ENCODE results near the gene DACT1. TPM values are rescaled to one million over a fixed set of nuclear protein-coding genes. Genes with fewer than 3 reads are reported as not detected.

DACT1 gene
- total and polyA plus RNA-seq, 7 donors = 1.8 to 21.2 (median 5.9) TPM

DNA sequence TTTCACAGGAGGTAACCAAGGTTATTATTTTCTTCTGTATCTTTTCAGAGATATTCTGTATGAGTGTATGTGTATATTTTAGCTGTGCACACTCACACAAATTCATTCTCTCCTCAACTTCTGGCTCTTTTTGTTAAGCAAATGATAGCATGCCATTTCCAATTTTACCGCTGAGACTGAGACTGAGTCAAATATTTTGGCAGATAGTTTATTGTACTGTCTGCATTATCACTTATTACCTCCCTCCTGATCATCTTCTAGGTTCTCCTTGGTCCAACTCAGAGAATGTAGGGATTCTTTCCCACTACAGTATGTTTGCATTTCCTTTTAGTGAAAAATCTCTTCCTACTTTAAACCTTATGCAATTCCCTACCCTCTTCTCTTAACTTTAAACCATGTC lies 33.3 kb downstream of the DACT1 start:
- H3K9me3 ChIP-seq = no peaks in the 10 kb centered on the region
- H3K36me3 ChIP-seq = no peaks in the 10 kb centered on the region
- H3K4me3 ChIP-seq = no peak overlapping the region
- DNase-seq = no peak
- H3K4me1 ChIP-seq = no peaks in the 10 kb centered on the region
- TF ChIP-seq POLR2A (IDR thresholded peaks at IDR 0.05) = no peak
- no peak for TF ChIP-seq POLR2AphosphoS5 (IDR thresholded peaks at IDR 0.05)
- TF ChIP-seq, protein P1, sequence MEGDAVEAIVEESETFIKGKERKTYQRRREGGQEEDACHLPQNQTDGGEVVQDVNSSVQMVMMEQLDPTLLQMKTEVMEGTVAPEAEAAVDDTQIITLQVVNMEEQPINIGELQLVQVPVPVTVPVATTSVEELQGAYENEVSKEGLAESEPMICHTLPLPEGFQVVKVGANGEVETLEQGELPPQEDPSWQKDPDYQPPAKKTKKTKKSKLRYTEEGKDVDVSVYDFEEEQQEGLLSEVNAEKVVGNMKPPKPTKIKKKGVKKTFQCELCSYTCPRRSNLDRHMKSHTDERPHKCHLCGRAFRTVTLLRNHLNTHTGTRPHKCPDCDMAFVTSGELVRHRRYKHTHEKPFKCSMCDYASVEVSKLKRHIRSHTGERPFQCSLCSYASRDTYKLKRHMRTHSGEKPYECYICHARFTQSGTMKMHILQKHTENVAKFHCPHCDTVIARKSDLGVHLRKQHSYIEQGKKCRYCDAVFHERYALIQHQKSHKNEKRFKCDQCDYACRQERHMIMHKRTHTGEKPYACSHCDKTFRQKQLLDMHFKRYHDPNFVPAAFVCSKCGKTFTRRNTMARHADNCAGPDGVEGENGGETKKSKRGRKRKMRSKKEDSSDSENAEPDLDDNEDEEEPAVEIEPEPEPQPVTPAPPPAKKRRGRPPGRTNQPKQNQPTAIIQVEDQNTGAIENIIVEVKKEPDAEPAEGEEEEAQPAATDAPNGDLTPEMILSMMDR (IDR thresholded peaks at IDR 0.05) = no peak
- no peak for TF ChIP-seq EP300 (IDR thresholded peaks at IDR 0.05)
- H3K27ac ChIP-seq = no peak overlapping the region
- H3K27me3 ChIP-seq = no peaks in the 10 kb centered on the region
- WGBS, 2 donors = 91 to 94% methylated on average over 1 of the region's 1 CpG
- intact Hi-C loops (cut with DNase I) = no loop called here

DNA sequence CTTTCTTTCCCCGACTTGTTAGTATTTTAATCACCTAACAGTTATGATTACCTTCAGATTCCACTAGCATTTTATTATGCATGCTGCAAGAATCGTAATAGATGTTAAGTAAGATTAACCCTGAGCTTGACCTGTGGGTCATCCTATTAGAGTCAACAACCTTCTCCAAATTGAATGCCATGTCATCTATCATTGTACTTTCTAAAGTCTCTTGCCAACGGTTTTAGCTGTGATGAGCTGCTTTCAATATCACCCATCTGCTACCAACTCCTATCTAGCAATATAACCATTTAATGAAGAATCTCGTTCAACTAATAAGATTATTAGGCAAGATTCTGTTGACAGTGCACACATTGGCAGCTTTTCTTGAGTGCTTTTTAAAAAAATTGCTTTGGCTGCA lies 33.7 kb downstream of the DACT1 start:
- no peak for TF ChIP-seq EP300 (IDR thresholded peaks at IDR 0.05)
- TF ChIP-seq POLR2AphosphoS5 (IDR thresholded peaks at IDR 0.05) = no peak
- TF ChIP-seq POLR2A (IDR thresholded peaks at IDR 0.05) = no peak
- TF ChIP-seq, protein P1 (IDR thresholded peaks at IDR 0.05) = no peak
- H3K27me3 ChIP-seq = no peaks in the 10 kb centered on the region
- no peak overlapping the region for H3K27ac ChIP-seq
- WGBS, 2 donors = 59 to 77% methylated on average over 4 of the region's 4 CpGs
- H3K4me1 ChIP-seq = no peaks in the 10 kb centered on the region
- H3K4me3 ChIP-seq = no peak overlapping the region
- DNase-seq = no peak
- no peaks in the 10 kb centered on the region for H3K9me3 ChIP-seq
- intact Hi-C loops (cut with DNase I) = no loop called here
- no peaks in the 10 kb centered on the region for H3K36me3 ChIP-seq

DNA sequence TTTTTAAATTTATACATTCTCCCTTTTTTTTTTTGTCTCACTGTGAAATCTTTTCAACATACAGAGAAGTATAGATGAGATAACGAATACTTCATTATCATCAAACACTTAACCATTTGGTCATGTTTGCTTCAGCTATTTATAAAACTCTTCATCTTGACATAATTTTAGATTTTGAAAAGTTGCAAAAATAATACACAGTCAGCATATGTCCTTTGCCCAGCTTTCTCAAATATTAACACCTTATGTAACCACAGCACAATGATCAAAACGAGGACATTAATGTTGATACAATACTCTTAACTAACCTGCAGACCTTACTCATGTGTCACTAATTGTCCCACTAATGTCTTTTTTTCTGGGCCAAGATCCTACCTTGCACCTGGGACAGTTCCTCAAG lies 36.0 kb downstream of the DACT1 start:
- Histone ChIP-seq H3K4me1 (no peaks in the 10 kb centered on the region), H3K9me3 (no peaks in the 10 kb centered on the region), H3K36me3 (no peaks in the 10 kb centered on the region), H3K27ac (no peak overlapping the region), H3K27me3 (no peaks in the 10 kb centered on the region), H3K4me3 (no peak overlapping the region)
- intact Hi-C loops (cut with DNase I) = no loop called here
- no peak for DNase-seq
- TF ChIP-seq, protein P1 (IDR thresholded peaks at IDR 0.05) = no peak
- TF ChIP-seq POLR2A (IDR thresholded peaks at IDR 0.05) = no peak
- no peak for TF ChIP-seq EP300 (IDR thresholded peaks at IDR 0.05)
- no peak for TF ChIP-seq POLR2AphosphoS5 (IDR thresholded peaks at IDR 0.05)
- WGBS, 2 donors = 89 to 96% methylated on average over 2 of the region's 2 CpGs

DNA sequence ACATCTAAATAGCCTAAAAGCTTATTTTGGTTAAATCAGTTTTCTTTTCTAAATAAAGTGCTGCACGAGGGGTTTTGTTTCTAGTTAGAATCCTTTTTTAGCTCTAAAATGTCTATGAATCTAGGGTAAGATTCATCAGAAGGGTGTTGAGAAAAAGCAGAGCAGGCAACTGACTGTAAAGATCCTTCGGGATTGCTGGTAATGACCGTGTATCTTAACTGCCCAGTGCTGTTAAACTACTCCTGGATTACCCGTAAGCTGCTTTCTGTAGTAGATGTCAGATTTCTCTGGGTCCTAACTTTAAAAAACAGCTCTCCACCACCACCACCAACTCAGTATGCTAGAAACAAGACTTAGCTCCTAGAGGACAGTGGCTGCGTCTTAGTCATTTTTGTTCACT lies 39.2 kb downstream of the DACT1 start:
- DNase-seq = no peak
- H3K4me1 ChIP-seq = no peaks in the 10 kb centered on the region
- no peak for TF ChIP-seq POLR2A (IDR thresholded peaks at IDR 0.05)
- TF ChIP-seq, protein P1 (IDR thresholded peaks at IDR 0.05) = no peak
- TF ChIP-seq POLR2AphosphoS5 (IDR thresholded peaks at IDR 0.05) = no peak
- TF ChIP-seq EP300 (IDR thresholded peaks at IDR 0.05) = no peak
- WGBS, 2 donors = 77 to 81% methylated on average over 5 of the region's 5 CpGs
- H3K27ac ChIP-seq = no peak overlapping the region
- no peaks in the 10 kb centered on the region for H3K9me3 ChIP-seq
- no peaks in the 10 kb centered on the region for H3K36me3 ChIP-seq
- intact Hi-C loops (cut with DNase I) = no loop called here
- H3K27me3 ChIP-seq = no peaks in the 10 kb centered on the region
- H3K4me3 ChIP-seq = no peak overlapping the region

DNA sequence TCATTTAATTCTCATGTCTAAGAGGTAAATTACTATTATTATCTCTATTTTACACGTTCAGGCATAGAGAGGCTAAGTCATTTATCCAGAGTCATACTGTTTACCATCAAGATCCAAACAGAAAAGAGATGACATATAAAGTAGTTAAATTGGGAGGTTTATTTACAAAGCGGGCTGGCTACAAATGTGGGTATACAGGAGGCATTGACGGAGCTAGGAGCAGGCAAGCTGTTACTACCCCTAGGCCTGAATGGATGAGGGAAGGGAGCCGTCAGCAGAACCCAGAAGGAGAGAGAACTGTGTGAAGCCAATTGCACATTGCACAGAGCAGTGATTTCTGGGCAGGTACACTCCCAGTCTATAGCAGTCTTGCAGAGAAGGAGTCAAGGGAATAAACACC lies 39.8 kb downstream of the DACT1 start:
- no peak overlapping the region for H3K27ac ChIP-seq
- no peak for DNase-seq
- no peaks in the 10 kb centered on the region for H3K9me3 ChIP-seq
- intact Hi-C loops (cut with DNase I) = no loop called here
- TF ChIP-seq POLR2AphosphoS5 (IDR thresholded peaks at IDR 0.05) = no peak
- no peak for TF ChIP-seq POLR2A (IDR thresholded peaks at IDR 0.05)
- no peak for TF ChIP-seq EP300 (IDR thresholded peaks at IDR 0.05)
- TF ChIP-seq, protein P1 (IDR thresholded peaks at IDR 0.05) = no peak
- H3K4me1 ChIP-seq = no peaks in the 10 kb centered on the region
- H3K36me3 ChIP-seq = no peaks in the 10 kb centered on the region
- H3K27me3 ChIP-seq = no peaks in the 10 kb centered on the region
- WGBS, 2 donors = 20 to 69% methylated on average over 4 of the region's 4 CpGs
- no peak overlapping the region for H3K4me3 ChIP-seq
